MM.1S (cell line): ENCODE results near the gene IQSEC1.

ENCODE experiments used
- DNase-seq: peaks from one replicate; pipeline ENCODE4 v3.0.0-alpha.2; 2015
- H2AFZ ChIP-seq: fragments of 300-600 bp; sonication (generic); 2 replicates; pipeline ENCODE4 v1.6.0; 2016; ENCODE audit warnings: antibody characterized with exemption, low read length
- H3F3A ChIP-seq: fragments of 300-600 bp; sonication (generic); 2 replicates; pipeline ENCODE4 v1.6.1; 2016; ENCODE audit warnings: mild to moderate bottlenecking, antibody characterized with exemption, low read length, moderate library complexity, mixed read lengths; ENCODE audit not compliant: insufficient read depth
- H3K27ac ChIP-seq: fragments of 300-600 bp; sonication (generic); 2 replicates; pipeline ENCODE4 v1.5.1; 2016; ENCODE audit warnings: mild to moderate bottlenecking, low read length
- H3K27me3 ChIP-seq: fragments of 300-600 bp; sonication (generic); replicated peaks from 2 replicates; pipeline ENCODE4 v1.6.0; 2016; ENCODE audit warnings: low read length; ENCODE audit not compliant: insufficient read depth
- H3K36me3 ChIP-seq: fragments of 300-600 bp; sonication (generic); replicated peaks from 2 replicates; pipeline ENCODE4 v1.6.1; 2016; ENCODE audit warnings: mild to moderate bottlenecking, low read length, mixed read lengths; ENCODE audit not compliant: insufficient read depth
- H3K4me1 ChIP-seq: fragments of 300-600 bp; sonication (generic); 2 replicates; pipeline ENCODE4 v1.6.1; 2016; ENCODE audit warnings: low read length, mixed read lengths
- H3K4me2 ChIP-seq: fragments of 300-600 bp; sonication (generic); 2 replicates; pipeline ENCODE4 v1.6.0; 2016; ENCODE audit warnings: low read depth, low read length
- H3K4me3 ChIP-seq: fragments of 300-600 bp; sonication (generic); 2 replicates; pipeline ENCODE4 v1.5.1; 2016; ENCODE audit warnings: low read length, mixed read lengths
- H3K79me2 ChIP-seq: fragments of 300-600 bp; sonication (generic); 2 replicates; pipeline ENCODE4 v1.6.1; 2016; ENCODE audit warnings: mixed run types, low read length, mixed read lengths
- H3K9ac ChIP-seq: fragments of 300-600 bp; sonication (generic); 2 replicates; pipeline ENCODE4 v1.6.1; 2016; ENCODE audit warnings: low read length, mixed read lengths
- H3K9me2 ChIP-seq: fragments of 300-600 bp; sonication (generic); replicated peaks from 2 replicates; pipeline ENCODE4 v1.6.1; 2016; ENCODE audit warnings: mild to moderate bottlenecking, low read length, mixed read lengths; ENCODE audit not compliant: insufficient read depth
- H3K9me3 ChIP-seq: fragments of 300-600 bp; sonication (generic); replicated peaks from 2 replicates; pipeline ENCODE4 v1.6.1; 2016; ENCODE audit warnings: mild to moderate bottlenecking, low read length, mixed read lengths; ENCODE audit not compliant: insufficient read depth
- H4K20me1 ChIP-seq: fragments of 300-600 bp; sonication (generic); 2 replicates; pipeline ENCODE4 v1.6.1; 2016; ENCODE audit warnings: mild to moderate bottlenecking, low read length, moderate library complexity, mixed read lengths; ENCODE audit not compliant: insufficient read depth
- EZH2 ChIP-seq: fragments of 300-600 bp; sonication (generic); optimal IDR thresholded peaks from 2 replicates; pipeline ENCODE3; 2017; ENCODE audit warnings: low read depth, mild to moderate bottlenecking, antibody characterized with exemption, low read length, mixed read lengths
- EZH2phosphoT487 ChIP-seq: fragments of 300-600 bp; sonication (generic); IDR thresholded peaks from 2 replicates; pipeline ENCODE4 v1.6.1; 2018; ENCODE audit warnings: antibody characterized with exemption, low read length
- TF ChIP-seq, protein P1 (sequence below): fragments of 300-600 bp; sonication (generic); IDR thresholded peaks from 2 replicates; pipeline ENCODE4 v1.5.1; 2016; ENCODE audit warnings: antibody characterized with exemption, low read length, mixed read lengths

IQSEC1 gene

DNA sequence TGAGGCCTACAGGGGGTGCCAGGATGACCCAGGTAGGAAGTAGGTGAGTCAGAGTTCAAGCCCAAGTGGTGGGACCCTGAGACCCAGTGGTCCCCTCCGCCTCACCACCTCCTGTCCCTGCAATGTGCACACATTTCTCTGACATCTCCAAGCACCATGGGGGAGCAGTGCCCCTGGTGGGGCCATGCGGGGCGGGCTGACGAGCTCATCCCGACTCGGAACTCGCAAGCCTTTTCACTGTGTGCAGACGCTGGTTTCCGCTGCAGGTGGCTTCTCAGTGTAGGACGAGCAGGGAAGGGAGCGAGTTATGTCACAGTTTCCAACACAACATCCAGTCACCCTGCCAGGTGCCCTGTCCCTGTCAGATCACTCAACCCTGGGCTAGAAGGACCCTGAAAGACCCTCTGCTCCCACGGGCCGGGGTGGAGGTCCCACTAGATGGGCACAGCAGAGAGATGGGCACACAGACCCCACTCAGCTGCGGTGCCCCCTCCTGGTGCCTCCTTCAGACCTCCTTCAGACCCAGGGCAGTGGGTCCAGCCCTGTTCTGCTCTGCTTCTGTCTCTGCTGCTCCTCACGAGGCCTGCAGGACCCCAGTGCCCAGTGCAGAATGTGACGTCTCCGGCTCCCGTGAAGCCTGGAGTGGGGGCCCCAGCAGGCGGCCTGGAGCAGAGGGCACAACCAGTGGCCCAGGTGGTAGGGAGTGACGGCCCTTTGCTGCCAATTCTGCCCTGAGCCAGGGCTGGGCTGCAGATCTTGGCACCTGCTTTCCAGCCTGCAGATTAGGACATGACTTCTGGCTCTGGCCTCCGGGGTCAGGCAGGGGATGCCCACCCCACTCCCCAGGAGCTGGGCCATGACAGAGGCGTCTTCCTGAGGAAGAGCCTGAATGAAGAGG is 129.9 kb downstream of the IQSEC1 start:
- Histone ChIP-seq H3K27me3 (no peaks in the 10 kb centered on the region), H4K20me1 (peaks cover 9% of the 10 kb centered on the region; the same call in 1 of the 2 replicates), H3K9ac (no peak overlapping the region), H3K4me1 (no peaks in the 10 kb centered on the region), H3K9me2 (no peaks in the 10 kb centered on the region), H3K4me2 (no peak overlapping the region), H3F3A (no peaks in the 10 kb centered on the region), H3K9me3 (no peaks in the 10 kb centered on the region), H3K36me3 (no peaks in the 10 kb centered on the region), H2AFZ (no peak overlapping the region), H3K27ac (no peak overlapping the region), H3K4me3 (no peak overlapping the region), H3K79me2 (peaks cover 64% of the 10 kb centered on the region)
- TF ChIP-seq EZH2 (no peak), EZH2phosphoT487 (no peak)
- TF ChIP-seq, protein P1, sequence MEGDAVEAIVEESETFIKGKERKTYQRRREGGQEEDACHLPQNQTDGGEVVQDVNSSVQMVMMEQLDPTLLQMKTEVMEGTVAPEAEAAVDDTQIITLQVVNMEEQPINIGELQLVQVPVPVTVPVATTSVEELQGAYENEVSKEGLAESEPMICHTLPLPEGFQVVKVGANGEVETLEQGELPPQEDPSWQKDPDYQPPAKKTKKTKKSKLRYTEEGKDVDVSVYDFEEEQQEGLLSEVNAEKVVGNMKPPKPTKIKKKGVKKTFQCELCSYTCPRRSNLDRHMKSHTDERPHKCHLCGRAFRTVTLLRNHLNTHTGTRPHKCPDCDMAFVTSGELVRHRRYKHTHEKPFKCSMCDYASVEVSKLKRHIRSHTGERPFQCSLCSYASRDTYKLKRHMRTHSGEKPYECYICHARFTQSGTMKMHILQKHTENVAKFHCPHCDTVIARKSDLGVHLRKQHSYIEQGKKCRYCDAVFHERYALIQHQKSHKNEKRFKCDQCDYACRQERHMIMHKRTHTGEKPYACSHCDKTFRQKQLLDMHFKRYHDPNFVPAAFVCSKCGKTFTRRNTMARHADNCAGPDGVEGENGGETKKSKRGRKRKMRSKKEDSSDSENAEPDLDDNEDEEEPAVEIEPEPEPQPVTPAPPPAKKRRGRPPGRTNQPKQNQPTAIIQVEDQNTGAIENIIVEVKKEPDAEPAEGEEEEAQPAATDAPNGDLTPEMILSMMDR = no peak
- DNase-seq = no peak

DNA sequence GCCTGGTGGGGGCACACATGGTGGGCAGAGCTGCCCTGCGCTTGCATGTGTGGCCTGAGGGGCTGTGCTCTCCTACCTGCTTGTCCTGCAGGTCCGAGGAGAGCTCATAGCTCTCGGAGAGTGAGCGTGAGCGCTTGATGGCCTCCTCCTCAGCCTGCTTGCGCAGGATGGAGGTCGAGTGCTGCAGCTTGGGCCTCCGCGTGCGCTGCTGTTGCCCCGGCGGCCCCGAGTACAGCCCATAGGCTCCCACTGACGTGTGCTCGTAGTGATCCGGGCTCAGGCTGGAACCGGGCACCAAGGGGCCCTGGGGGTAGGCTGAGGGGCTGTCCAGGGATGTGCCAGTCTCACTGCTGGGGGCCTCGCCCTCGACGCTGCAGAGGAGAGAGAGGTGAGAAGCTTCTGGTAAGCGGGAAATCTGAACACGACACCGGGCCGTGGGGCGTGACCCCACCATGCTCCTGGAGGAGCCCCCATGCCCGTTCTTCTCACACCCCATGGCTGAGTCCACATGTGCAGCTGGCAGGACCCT is 131.7 kb downstream of the IQSEC1 start:
- Histone ChIP-seq H3K27ac (no peak overlapping the region), H2AFZ (no peak overlapping the region), H3K9ac (no peak overlapping the region), H4K20me1 (0 out of 2 replicates have a peak, but pooled peaks cover 6% of the 10 kb centered on the region), H3K36me3 (no peaks in the 10 kb centered on the region), H3K4me3 (no peak overlapping the region), H3K9me2 (no peaks in the 10 kb centered on the region), H3F3A (no peaks in the 10 kb centered on the region), H3K79me2 (peaks cover 51% of the 10 kb centered on the region), H3K4me1 (no peaks in the 10 kb centered on the region), H3K4me2 (no peak overlapping the region), H3K9me3 (no peaks in the 10 kb centered on the region), H3K27me3 (no peaks in the 10 kb centered on the region)
- TF ChIP-seq EZH2phosphoT487 = no peak
- no peak for TF ChIP-seq EZH2
- TF ChIP-seq, protein P1 = no peak
- no peak for DNase-seq

DNA sequence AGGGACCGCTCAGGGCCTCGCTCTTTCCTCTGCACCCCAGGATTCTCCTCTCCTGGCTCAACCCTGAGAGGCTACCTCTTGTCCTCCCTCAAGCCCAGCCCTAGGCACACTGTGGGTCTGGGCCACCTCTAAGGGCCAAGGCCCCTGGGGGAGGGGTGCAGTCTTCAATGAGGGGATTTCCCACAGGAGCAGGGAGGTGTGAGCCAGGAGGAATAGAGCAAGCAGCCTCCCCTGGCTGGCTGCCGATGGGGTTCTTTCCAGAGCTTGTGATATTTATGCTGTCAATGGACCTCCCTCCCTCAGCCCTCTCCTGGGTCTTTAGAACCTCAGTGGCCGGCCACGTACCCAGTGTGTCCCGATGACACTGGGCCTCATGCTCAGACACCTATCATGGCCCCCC is 132.4 kb downstream of the IQSEC1 start:
- H3K27ac ChIP-seq = no peak overlapping the region
- H3K27me3 ChIP-seq = no peaks in the 10 kb centered on the region
- no peaks in the 10 kb centered on the region for H3K4me1 ChIP-seq
- no peak for DNase-seq
- no peaks in the 10 kb centered on the region for H3K36me3 ChIP-seq
- peaks cover 50% of the 10 kb centered on the region for H3K79me2 ChIP-seq
- TF ChIP-seq, protein P1 = no peak
- no peak for TF ChIP-seq EZH2phosphoT487
- no peaks in the 10 kb centered on the region for H3K9me2 ChIP-seq
- 0 out of 2 replicates have a peak, but pooled peaks cover 6% of the 10 kb centered on the region for H4K20me1 ChIP-seq
- H3K4me2 ChIP-seq = no peak overlapping the region
- no peak overlapping the region for H2AFZ ChIP-seq
- H3F3A ChIP-seq = no peaks in the 10 kb centered on the region
- no peak overlapping the region for H3K4me3 ChIP-seq
- H3K9ac ChIP-seq = no peak overlapping the region
- H3K9me3 ChIP-seq = no peaks in the 10 kb centered on the region
